GM19240 (cell line): ENCODE data around the gene DCUN1D5.

Experiments
- DNase-seq: peaks from one replicate; pipeline ENCODE4 v3.0.0; 2011; ENCODE audit warnings: low spot score; ENCODE audit not compliant: insufficient read length

DCUN1D5 gene

GRCh38 chr11:103091801-103092524 lies at the start of gene DCUN1D5:
TSS of gene DCUN1D5 (minus strand) at chr11:103092160. CDS start at chr11:103091872, 288 bp downstream.
- DNase-seq = peak; percentile 78

DNA sequence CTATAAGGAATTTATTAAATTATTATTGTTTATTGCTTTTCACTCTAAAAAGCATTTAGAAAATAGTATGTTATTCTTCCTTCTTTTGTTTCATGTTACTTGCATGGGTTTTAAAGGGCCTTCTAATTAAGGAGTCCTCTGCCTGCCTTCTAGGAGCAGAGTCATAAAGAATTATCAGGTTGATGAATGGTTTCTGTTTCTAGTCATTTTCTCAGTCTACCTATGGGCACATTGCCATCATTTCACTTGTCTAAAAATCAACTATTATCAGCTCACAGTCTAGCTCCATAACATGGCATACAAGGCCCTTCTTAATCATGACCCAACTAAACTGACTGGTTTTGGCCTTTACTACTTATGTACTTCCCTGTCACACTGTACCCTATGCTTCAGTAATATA lies 33.5 kb upstream of the DCUN1D5 start:
- DNase-seq = no peak

GRCh38 chr11:103114836-103115235 lies 22.9 kb upstream of the DCUN1D5 start:
- no peak for DNase-seq

GRCh38 chr11:103112364-103112763 lies 20.4 kb upstream of the DCUN1D5 start:
- no peak for DNase-seq

- DNase-seq = no peak
Observed at GRCh38 chr11:103111400-103111799, 19.4 kb upstream of the DCUN1D5 start.

DNA sequence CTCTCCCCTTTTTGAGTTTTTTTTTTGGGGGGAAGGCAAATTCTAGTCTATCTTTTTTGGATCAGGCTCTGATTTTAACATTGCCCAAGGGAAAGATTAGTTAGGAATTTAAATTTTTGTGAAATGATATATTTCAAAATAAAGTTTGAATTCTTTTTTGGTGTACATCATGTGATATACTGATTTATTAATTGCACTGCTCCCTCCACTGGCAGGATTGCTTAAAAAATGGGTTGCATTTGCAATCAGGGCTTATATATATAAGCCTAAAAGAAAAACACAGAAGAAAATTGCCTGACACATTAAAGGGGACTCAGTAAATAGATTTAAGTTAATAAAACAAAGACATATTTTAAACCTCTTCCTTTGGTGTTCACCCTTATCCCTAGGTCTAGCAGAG lies 18.4 kb upstream of the DCUN1D5 start:
- no peak for DNase-seq

- no peak for DNase-seq
Observed at GRCh38 chr11:103109818-103110388, 17.9 kb upstream of the DCUN1D5 start.

- peak; percentile 70 for DNase-seq
Observed at GRCh38 chr11:103108933-103109817, 17.2 kb upstream of the DCUN1D5 start, which contains the start of gene DYNC2H1. TSS of gene DYNC2H1 (plus strand) at chr11:103109426. CDS start at chr11:103109575, 149 bp downstream.

DNA sequence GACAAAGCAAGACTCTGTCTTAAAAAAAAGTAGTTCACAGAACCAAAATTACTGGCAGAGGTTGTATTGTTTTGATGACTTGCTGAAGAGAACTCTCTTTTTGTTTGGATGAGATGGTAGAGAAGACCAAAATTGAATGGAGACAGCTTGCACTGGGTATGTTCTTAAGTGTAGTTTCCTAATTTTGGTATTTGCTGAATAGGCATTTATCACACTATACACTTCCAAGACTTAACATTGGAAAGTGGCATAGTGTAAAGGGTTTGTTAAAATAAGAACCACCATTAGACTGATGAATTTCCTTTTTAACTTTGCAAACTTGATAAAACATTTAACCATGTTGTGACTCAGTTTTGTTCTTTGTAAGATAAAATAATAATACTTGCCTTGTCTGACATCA lies 5.3 kb upstream of the DCUN1D5 start:
- DNase-seq = no peak

DNA sequence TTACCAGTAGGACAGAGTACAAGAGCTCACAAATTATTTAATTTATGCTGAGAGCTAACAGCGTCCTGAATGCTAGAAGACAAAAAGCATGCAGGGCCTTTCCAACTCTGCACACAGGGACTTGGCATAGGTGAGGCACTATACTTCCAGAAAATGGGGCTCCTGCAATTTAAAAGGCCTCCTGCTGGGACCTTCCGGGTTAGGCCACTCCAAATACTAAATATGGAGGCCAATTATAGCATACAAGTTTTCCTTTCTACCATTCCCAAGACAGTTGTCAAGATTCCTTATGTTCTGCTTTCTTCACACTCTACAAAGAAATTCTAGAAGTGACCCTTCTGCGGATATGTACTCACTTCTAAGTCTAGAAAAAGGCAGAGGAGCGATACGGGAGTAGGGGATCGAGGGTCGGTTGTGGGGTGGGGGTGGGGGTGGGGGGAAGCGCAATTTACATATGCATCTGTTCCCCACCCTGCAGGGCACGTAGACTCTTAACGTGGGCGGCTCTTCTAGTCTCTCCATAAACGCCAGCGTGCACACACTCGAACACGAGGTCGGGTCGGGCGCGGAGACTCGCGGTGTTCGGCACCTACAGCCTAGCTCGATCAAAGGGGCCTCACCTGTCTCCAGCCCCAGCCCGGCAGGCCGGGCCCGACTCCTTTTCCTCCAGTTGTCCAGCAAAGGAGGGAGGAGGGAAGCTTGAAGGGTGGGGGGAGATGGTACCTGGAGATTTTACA lies 728 bp downstream of the DCUN1D5 start:
- no peak for DNase-seq

- no peak for DNase-seq
Observed at GRCh38 chr11:103086461-103086860, 5.5 kb downstream of the DCUN1D5 start.

- DNase-seq = no peak
Observed at GRCh38 chr11:103085758-103086365, 6.1 kb downstream of the DCUN1D5 start.

DNA sequence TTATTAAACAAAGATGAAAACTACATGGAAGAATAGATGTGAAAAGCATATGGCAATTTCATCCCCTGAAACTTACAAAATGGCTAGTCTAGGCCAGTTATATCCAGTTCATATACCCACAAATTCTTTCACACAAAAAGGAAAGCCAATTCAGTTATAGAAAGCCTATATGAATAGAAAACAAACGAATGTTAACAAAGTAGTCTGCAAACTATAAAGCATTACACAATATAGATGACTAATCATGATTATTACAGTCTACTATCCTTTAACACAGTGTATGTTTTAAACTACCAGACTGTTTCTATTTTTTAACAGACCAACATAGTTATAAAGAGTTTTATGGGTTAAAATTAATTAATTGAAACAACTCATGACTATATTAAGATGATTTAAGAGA lies 12.1 kb downstream of the DCUN1D5 start:
- DNase-seq = no peak

DNA sequence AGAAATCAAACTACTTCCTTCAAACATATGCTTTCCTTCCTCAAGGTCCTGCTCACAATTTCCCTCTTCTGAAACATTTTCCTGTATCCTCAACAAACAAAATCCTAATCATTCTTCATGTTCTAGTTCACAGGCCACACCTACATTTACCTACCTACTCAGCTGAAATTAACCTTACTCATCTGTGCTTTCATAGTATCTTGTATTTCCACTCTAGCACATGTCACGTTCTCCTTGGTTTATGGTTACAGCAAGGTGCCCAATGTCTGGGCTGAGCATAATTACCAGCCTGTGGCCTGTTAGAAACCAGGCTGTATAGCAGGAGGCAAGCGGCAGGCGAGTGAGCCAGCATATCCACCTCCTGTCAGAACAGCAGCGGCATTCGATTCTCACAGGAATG lies 13.2 kb downstream of the DCUN1D5 start:
- DNase-seq = no peak

DNA sequence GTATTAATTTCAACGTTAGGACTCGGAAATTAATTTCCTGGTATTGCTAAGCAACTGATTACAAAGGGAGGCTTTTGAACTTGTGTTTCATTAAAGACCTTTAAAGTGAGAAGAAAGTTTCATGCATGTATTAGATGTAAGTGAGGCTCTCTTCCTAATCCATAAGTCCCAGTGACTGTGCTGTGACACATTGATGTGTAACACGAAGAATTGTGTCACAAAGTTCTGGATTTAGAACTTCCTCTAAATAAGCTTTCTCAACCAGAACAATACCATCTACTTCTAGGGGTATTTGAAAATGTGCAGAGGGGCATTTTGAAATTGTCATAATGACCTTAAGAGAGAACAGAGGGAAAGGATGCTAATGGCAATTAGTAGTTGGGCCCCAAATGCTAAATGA lies 14.4 kb downstream of the DCUN1D5 start:
- DNase-seq = no peak

- no peak for DNase-seq
Observed at GRCh38 chr11:103076361-103076760, 15.6 kb downstream of the DCUN1D5 start.

- DNase-seq = no peak
Observed at GRCh38 chr11:103071008-103071407, 21.0 kb downstream of the DCUN1D5 start.

- DNase-seq = no peak
Observed at GRCh38 chr11:103070142-103070541, 21.8 kb downstream of the DCUN1D5 start.

DNA sequence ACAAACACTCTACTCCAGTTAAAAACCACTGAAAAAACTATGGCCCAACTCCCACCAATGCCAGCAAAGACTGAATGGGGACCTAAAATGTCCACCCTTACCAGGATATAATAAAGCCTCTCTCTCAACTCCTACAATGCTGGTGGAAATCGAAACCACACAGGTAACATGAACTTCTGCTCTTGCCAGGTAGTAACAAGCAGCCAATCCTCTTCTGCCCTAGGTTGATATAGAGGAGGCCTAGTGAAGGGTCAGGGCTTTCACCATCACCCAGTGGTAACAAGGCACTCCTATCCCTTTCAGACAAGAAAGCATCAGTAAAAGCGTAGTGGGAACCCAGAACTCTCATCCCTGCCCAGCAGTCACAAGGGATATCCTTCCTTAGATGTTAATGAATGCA lies 22.6 kb downstream of the DCUN1D5 start:
- no peak for DNase-seq

DNA sequence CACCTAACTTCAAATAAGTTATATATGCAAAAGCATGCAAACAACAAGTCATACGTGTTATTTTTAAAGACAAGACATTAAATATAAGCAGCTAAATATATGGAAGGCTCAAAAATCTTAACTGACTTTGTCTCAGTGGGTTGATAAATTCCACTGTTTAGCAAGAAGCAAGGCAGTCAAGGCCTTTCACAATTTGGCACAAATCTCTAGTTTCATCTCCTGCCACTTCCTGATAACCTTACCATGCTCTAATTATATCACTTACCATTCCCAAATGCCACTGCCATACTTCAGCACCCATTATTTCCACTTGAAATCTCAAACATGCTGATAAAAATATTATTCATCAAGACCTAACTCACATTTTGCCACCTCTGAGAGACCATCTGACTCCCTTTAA lies 24.8 kb downstream of the DCUN1D5 start:
- DNase-seq = no peak

DNA sequence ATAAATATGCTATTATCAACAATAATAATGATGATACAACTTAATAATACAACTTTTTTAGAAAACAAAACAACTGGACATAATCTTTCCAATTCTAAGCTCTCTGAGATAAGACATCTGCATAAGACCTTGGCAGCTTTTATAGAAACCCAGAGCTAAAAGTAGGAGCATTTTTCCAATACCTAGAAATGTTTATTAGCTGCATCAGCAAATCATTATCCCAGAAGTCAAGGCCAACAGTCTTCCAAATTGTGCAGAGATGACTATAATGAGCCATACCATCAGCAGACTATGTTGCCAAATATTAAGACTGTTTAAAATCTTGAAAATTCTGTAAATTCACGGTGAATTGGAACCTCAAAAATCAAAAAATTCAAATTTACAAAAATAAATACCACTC lies 30.3 kb downstream of the DCUN1D5 start:
- no peak for DNase-seq
